HG03103 (cell line): Measurements from ENCODE around the gene RTL1.

Experiments
- ATAC-seq: cut with Tn5 transposase; IDR thresholded peaks from one replicate; pipeline ENCODE4 v1.9.1; 2021; ENCODE audit warnings: low read depth; ENCODE audit not compliant: unreplicated experiment

RTL1 gene

GRCh38 chr14:100836941-100837804, 66.3 kb downstream of the RTL1 start:
- ATAC-seq: no peak

- ATAC-seq: no peak
These were observed 67.2 kb downstream of the RTL1 start for GRCh38 chr14:100836311-100836805.

GRCh38 chr14:100835548-100836310, 67.8 kb downstream of the RTL1 start:
- ATAC-seq: no peak

GRCh38 chr14:100834794-100835547, 68.6 kb downstream of the RTL1 start:
- no peak for ATAC-seq

- no peak for ATAC-seq
These were observed 69.3 kb downstream of the RTL1 start for GRCh38 chr14:100834082-100834793.

GRCh38 chr14:100832311-100832960, 71.1 kb downstream of the RTL1 start:
- no peak for ATAC-seq

GRCh38 chr14:100830681-100831080, 72.8 kb downstream of the RTL1 start:
- ATAC-seq: no peak
